GM19324 (cell line): Measurements from ENCODE around the gene ARID1B.

Experiments
- ATAC-seq: cut with Tn5 transposase; IDR thresholded peaks from one replicate; pipeline ENCODE4 v1.9.1; 2021; ENCODE audit warnings: mild to moderate bottlenecking, moderate library complexity; ENCODE audit not compliant: unreplicated experiment, low FRiP score

ARID1B gene

DNA sequence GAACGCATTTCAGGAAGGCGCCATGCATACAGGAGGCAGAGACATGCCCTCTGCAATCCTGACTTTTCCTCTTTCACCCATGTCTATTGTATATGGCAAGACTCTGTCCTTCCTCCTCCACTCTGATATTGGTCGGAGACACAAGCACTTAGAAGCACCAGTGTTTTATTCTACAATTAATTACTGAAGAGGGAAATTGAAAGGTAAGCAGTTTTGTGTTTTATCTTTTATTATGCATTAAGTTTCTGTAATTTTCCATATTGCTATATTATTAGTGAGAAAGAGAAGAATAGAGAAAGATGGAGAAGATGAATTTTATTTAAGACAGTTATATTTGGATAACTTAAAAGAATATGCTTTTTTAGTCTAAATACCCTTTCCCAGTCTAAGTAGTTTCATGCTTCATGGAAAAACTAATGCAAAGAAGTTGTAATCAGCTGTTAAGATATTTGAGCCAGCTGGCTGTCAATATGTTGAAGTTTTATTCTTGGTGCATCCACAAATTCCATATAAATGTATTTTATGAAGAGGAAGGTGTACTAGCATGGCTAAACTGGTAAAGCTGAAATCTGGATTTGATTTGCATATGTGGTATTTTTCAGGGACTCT, 13.6 kb downstream of the ARID1B start:
- no peak for ATAC-seq

DNA sequence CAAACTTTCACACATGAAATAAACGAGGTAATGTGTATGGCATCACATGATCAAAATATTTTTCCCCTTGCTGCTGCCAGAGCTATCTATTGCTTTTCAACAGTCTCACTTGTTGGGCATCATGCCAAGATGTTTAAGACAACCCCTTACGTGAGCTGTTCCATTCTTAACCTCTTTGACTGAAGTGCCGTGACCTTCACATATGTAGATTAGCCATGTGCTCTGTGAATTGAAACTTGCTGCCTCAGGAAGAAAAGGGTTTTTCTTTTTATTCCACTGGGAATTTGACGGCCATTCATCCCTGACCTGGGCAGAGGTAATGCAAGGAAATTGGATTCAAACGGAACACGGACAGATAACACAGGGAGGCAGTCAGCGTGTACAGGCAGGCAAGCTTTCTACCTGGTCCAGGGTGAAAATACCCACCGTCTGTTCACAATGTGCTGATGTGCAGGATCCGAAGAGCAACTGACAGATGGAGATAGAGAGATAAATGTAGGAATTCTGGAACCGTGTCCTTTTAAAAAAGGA, 14.2 kb downstream of the ARID1B start:
- peak; percentile 52 for ATAC-seq

DNA sequence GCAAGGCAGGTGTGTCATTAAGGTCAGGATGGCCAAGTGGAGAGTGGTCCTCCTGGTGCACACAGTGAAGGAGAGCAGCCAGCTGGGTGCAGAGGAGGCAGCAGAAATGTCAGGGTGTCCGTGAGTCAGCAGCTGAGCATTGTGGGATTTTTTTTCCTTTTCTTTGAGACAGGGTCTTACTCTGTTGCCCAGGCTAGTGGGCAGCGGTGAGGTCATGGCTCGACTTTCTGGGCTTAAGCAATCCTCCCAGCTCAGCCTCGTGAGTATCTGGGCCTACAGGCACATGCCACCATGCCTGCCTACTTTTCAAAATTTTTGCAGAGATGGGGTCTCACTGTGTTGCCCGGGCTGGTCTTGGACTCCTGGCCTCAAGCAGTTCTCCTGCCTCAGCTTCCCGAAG, 16.0 kb downstream of the ARID1B start:
- ATAC-seq = no peak

DNA sequence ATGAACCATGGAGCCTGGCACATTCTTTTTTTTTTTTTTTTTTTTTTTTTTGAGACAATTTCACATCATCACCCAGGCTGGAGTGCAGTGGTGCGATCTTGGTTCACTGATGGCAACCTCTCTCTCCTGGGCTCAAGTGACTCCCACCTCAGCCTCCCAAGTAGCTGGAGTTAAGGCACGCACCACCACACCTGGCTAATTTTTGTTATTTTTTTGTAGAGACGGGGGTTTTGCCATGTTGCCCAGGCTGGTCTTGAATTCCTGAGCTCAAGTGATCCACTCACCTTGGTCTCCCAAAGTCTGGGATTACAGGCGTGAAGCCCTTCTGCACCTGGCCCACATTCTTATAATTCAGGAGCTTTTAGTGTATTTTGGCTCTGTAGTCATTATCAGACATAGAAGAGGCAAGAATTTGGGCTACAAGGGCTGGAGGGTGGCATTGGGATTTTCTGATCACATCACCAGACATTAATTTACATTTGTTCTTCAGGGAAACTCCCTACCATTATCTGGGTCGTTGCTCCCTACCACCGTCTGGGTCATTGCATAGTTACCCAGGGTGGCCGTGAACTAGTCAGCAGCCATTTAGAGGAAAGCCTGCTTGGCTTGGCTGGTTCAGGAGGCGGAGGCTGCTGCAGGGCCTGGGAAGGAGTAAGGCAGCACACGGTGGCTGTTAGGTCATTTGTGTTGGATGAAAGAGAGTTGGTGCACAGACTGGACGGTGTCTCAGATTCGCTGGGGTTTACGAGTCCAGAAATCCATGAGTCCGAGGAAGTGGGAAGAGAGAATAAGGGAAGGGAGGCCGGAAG, 17.6 kb downstream of the ARID1B start:
- no peak for ATAC-seq

DNA sequence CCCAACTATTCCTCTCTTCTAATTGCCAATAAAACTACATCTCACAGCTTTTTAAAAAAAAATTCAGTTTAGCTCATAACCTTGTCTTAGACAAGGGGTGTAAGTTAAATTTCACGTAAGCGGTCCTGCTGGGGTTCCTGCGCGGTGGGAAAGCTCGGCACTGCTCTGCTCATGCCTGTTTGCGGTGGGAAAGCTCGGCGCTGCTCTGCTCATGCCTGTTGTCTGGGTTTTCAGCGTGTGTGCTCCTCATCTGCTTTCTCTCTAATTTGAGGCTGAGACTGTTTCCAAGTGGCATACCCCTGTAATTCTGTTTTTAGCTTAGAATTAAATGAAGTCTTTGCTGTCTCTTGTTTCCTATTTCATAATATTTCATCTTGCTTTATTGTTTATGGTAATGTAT, 18.6 kb downstream of the ARID1B start:
- no peak for ATAC-seq

DNA sequence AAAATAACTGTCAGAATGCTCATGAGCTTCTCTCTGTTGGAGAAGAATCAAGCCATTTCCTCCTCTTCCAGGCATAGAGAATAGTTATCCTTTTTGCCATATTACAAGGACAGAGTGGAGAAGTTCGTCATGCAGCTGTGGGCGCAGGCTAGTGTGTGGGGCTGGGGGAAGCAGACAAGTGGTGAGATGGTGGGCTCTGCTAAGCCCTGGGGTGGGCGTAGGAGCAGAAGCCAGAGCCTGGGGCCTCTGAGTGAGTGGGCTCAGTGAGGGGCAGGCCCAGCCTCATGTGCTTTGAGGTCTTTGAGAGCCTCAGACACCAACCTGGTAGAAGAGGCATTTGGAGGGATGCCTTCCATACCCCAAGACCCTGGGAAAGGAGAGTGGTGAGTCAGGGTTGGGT, 19.4 kb downstream of the ARID1B start:
- ATAC-seq = no peak

DNA sequence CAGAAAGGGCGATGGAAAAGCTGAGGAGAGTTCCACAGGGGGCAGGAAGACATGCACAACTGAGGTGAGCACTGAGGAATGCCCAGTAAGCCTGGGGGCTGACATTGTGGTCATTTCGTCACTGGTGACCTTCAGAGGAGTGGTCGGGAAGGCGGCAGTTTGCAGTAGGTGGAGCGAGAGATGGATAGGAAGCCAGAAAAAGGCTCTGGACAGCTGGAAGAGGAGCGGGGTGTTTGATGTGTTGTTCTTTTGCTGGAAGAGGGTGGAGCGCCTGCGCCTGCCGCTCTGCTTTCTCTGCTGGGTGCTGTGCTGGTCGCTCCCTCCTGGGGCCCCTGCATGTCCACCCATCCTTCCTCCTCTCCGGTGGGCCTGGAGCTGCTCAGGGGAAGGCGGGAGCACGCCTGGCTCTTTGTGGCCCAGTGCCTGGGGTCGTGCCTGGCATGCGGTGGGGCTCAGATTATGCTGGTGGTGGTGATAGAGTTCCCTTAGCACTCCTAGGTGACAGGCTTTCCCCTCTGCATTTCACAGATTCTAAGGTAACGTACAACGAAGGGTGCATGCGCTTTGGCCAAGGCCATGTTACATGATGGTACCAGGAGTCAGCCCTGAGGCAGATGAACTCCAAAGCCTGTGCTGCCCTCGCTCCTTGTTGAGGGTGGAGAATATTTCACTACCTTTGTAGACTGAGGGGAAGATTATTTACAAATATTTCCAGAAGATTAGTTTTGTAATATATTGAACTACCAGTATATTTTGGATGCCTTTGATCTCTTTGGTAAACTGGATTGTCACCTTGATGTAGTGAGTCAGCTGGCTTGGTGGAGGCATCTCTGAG, 20.9 kb downstream of the ARID1B start:
- ATAC-seq = no peak

DNA sequence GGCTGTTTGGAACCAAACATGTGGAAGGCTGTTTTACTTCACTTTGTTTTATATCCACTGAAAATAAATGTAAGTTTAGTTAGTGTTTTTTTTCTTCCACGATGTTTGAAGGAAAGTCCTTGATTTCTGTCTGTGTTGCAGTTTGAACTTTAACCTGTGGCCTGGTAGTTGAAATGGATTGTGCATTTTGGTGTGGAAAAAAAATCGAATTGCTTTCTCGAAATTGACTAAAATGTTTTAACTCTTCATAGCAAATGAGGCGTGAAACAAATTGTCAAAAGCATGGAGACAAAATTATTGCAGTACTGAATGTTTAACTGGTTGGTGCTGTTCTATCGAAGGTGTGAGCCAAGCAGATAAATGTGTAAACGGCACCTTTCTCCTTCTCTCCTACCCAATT, 24.5 kb downstream of the ARID1B start:
- ATAC-seq = no peak

DNA sequence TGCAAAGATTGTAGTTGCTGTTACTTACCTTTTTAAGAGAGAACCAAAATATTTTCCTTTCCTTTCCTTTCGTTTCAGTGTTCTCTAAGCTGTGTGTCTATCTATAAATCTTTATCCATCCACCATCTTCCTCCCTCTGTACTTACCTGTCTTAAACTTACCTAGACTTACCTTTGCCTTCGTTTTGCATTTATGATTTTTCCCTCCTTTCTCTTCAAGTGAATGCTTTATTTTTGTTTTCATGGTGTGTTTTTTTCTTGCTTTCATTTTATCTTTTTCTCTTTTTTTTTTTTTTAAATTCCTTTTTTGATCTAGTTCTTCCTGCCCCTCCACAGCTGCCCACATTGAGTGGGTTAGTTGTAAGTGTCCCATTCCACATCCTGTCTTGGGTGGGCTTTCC, 26.2 kb downstream of the ARID1B start:
- no peak for ATAC-seq

DNA sequence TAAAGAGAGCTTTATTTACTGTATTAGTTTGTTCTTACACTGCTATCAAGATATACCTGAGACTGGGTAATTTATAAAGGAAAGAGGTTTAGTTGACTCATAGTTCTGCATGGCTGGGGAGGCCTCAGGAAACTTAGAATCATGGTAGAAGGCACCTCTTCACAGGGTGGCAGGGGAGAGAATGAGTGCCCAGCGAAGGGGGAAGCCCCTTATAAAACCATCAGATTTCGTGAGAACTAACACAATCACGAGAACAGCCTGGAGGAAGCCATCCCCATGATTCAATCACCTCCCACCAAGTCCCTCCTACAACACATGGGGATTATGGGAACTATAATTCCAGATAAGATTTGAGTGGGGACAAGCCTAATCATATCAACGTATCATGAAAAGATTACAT, 27.2 kb downstream of the ARID1B start:
- ATAC-seq = no peak

DNA sequence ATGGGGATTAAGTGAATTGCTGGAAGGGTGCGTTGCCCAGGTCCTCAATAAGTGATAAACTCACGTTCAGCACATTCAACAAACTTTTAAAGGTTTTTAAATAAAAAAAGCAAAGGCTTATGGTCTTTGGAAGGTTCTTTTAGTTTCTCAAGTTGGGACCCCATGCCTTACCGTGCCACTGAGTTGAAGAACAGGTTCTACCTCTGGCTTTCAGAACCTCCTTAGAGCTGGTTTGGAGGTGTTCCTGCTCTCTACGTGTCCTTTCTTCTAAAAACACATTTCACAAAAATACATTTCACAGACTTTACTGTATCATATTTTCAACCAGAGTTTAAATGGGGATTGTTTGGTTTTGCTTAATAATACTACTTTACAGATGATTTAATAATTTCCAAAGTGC, 29.0 kb downstream of the ARID1B start:
- ATAC-seq = no peak

DNA sequence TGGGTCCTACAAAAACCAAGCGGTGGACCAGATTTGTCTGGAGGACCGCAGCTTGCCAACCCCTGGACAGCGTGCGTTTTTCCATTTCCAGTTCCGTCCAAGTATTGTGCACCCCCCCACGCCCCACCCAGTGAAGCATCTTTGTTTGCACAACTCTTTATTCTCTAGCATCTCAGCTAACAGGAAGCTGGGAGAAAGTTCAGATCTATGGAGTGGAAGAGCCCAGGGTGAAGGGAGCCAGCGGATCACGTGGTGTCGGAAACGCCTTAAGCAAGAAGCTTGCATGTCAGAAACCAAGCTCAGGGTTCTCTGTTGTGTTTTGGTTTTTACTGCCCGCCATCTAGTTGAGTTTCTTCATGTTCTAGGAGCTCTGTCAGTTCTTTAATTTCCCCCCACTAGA, 29.9 kb downstream of the ARID1B start:
- ATAC-seq = no peak

DNA sequence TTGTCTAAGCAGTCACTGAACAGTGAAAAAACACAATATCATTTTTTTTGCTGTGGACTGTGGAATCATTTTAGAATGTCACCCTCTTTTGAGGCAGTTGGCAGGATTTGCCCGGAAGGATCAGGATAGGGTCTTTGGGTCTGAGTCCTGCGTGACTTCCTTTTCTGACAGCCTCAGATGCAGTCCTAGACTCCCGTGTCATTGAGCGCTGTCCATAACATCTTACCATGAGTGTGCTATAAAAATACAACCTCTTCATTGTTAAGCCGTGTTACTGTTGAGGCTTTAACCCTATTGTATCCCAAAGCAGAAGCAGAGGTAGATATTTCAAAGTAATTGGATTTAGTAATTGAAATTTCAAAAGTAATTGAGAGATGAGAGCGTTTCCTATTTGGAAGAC, 30.6 kb downstream of the ARID1B start:
- no peak for ATAC-seq

DNA sequence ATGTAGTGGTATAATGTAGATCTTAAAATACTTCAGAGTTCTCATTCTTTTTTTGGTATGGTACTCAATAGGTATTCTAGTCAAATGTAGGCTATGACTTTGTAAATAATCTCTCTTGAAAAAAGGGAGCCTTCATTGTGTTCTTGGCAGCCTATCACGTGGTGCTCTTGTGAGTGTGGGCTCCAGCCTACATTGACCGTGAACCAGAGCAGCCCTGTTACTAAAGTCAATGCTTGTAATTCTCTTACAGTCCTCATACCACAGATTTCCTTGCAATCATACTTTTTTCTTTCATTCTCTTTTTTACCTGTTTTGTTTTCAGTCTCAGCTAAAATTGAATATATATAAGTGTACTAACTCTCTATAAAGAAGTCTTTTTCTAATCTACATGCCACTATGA, 31.1 kb downstream of the ARID1B start:
- no peak for ATAC-seq

DNA sequence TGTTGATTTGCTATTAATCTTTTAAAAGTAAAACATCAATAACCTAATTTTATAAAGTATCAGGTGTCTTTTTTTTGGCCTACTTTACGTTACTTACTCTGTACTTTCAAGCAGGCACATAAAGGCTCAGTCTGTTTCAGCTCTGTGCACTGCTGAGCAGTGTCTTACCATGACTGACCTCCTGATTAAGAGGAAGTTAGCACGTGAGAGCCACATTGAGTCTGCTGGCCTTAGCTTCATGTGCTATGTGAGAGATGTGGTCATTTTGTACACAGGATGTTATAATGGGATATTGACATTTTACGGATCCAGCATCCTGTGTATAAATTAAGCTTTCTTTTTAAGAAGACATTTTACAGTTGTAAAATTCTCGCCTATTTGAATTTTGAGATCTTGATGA, 31.9 kb downstream of the ARID1B start:
- ATAC-seq = no peak

DNA sequence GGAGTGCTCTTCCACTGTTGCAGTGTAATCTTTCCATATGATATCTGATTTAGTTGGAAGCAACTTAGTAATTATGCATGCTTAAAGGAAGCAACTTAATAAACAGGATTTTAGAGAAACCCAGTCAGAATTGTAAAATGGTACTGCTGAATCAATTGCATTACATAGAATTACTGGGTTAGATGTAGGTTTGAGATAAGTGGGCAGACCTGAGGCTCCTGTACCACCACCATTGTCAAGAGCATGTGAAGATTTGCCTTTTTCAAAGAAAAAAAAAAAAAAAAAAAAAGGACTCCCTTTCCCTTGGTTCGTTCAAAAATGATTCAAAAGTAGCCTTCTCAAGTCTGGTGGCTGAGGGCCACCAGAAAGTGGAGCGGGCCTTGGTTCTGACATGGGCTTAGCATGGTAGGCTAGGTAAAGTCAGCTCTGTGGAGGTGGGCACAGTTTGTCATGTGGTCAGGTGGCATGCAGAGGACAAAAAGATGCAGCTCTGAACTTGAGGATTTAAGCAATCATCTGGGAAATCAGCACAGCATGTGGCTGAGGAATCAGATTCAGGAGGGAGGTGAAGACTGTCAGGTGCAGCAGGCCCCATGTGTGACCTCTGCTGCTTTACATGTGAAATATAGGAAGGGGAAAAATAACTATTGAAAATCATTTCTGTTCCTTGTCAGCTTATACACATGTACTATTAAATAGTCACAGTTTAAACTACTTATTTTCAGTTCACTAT, 32.4 kb downstream of the ARID1B start:
- no peak for ATAC-seq

DNA sequence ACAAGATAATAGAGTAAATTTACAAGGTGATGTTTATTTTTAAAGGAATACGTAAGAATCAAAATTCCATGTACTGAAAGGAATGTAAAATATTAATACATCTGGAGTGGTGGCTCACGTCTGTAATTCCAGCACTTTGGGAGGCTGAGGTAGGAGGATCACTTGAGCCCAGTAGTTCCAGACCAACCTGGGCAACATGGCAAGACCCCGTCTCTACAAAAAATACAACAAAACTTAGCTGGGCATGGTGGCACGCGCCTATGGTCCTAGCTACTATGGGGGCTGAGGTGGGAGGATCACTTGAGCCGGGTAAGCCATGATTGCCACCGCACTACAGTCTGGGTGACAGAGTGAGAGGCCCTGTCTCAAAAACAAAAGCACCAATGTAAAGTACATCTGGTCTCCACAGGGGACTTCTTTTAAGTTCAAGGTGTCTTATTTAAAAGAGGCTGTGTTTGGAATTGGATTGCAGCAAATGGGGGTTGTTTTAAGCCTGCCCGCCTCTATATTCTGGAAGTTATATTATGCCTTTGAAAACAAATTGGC, 36.9 kb downstream of the ARID1B start:
- ATAC-seq = no peak

DNA sequence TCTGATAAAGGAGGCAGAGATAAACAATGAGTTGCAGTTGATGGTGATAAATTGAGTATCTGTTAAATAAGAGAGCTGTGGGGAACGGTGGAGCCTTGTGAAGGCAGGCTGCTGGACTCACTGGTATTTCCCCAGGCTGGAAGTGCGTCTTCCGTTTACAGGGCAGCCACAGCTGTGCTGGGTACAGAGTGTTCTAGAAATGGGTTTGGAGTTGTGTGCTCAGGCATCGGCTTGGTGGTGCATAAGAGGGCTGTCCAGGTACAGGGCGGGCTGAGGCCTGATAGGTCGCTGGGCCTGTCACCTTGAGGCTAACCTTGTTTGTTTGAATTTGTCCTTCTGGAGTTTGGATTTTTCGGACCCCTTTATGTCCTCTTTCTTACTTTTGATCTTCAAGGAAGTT, 39.3 kb downstream of the ARID1B start:
- no peak for ATAC-seq

DNA sequence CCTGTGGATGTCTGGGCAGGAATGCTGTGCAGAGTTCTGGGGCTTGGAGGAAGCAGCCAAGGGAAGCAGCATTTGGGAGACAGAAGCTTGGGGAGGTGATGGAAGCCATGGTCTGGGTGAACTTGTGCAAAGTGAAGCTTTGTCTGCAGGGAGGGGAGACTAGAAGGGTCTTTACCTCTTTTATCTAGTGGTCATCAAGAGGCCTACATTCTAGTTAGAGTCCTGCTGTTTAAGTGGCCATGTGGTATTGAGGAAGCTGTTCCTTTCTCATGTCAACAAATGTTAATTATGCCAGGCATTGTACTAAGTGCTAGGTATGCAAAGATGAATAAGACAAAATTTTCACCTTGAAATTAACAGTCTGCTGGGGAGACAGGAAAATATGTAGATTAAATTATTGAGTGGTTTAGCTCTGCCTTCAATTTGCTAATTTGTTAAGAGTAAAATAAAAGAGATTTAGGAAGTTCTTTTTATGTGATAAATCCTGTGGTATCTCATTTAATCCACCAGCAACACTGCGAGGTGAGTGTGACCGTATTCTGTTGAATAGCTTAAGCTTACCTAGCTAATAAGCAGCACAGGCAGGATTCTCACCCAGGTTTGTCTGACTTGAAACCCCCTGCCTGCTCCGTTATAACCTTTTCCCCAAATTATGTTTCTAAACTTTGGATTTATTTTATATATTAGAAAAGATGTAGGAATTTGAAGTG, 43.1 kb downstream of the ARID1B start:
- ATAC-seq = no peak

DNA sequence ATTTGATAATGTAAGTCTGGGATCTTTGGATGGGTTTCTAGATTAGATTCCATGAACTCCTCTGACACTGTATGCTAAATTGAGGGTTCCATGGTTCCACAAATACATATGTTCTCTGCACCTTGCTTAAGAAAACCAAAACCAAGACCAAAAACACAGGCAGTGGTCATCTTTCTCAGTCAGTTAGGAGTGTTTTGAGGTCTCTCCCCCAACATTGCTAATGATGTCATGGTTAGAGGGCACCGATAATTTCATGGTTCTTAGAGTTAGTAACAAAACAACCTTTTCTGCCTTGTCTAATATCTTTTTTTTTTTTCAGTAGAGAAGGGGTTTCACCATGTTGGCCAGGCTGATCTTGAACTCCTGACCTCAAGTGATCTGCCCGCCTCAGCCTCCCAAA, 44.5 kb downstream of the ARID1B start:
- ATAC-seq = no peak
